Mammary epithelial cell (primary cell): ENCODE data around the gene ALDOB.

Experiments used
- EZH2 ChIP-seq: IDR thresholded peaks from 2 replicates; pipeline ENCODE4 v1.6.1; 2012; ENCODE audit warnings: low read length, inconsistent platforms, borderline replicate concordance
- TF ChIP-seq, protein P1 (sequence below), 2 donors: IDR thresholded peaks in 1 of 2; conservative IDR thresholded peaks in 1 of 2; 2 replicates each; pipeline ENCODE4 v1.5.1; 2011 to 2012; ENCODE audit warnings: inconsistent platforms in 2 of 2, low read length in 2 of 2, mild to moderate bottlenecking in 2 of 2, control low read depth in 1 of 2, low read depth in 1 of 2; ENCODE audit not compliant: insufficient read depth in 1 of 2; ENCODE audit errors: extremely low read depth in 1 of 2

GRCh38 chr9:101427358-101427757 lies 8.2 kb downstream of the ALDOB start:
- TF ChIP-seq, protein P1, sequence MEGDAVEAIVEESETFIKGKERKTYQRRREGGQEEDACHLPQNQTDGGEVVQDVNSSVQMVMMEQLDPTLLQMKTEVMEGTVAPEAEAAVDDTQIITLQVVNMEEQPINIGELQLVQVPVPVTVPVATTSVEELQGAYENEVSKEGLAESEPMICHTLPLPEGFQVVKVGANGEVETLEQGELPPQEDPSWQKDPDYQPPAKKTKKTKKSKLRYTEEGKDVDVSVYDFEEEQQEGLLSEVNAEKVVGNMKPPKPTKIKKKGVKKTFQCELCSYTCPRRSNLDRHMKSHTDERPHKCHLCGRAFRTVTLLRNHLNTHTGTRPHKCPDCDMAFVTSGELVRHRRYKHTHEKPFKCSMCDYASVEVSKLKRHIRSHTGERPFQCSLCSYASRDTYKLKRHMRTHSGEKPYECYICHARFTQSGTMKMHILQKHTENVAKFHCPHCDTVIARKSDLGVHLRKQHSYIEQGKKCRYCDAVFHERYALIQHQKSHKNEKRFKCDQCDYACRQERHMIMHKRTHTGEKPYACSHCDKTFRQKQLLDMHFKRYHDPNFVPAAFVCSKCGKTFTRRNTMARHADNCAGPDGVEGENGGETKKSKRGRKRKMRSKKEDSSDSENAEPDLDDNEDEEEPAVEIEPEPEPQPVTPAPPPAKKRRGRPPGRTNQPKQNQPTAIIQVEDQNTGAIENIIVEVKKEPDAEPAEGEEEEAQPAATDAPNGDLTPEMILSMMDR (conservative IDR thresholded peaks at IDR 0.05 in 1 of 2, IDR thresholded peaks at IDR 0.05 in 1 of 2; ENCODE audit: extremely low read depth in 1 of 2, insufficient read depth in 1 of 2, low read depth in 1 of 2, low read length in 2 of 2) = no peak
- TF ChIP-seq EZH2 = no peak
